GM21381 (cell line): ENCODE measurements around the gene SLC22A5.
A peak's percentile ranks its signal among the peaks of the same experiment; 100 is the strongest.
"Not testable (repeated sequence)": the region's sequence is repeated elsewhere in the genome, so short reads cannot be mapped to it uniquely, and the experiment has no call there.

Experiments used
- ATAC-seq: cut with Tn5 transposase; IDR thresholded peaks from one replicate; pipeline ENCODE4 v1.9.1; 2021; ENCODE audit warnings: mild to moderate bottlenecking, moderate library complexity; ENCODE audit not compliant: unreplicated experiment

The SLC22A5 gene

DNA sequence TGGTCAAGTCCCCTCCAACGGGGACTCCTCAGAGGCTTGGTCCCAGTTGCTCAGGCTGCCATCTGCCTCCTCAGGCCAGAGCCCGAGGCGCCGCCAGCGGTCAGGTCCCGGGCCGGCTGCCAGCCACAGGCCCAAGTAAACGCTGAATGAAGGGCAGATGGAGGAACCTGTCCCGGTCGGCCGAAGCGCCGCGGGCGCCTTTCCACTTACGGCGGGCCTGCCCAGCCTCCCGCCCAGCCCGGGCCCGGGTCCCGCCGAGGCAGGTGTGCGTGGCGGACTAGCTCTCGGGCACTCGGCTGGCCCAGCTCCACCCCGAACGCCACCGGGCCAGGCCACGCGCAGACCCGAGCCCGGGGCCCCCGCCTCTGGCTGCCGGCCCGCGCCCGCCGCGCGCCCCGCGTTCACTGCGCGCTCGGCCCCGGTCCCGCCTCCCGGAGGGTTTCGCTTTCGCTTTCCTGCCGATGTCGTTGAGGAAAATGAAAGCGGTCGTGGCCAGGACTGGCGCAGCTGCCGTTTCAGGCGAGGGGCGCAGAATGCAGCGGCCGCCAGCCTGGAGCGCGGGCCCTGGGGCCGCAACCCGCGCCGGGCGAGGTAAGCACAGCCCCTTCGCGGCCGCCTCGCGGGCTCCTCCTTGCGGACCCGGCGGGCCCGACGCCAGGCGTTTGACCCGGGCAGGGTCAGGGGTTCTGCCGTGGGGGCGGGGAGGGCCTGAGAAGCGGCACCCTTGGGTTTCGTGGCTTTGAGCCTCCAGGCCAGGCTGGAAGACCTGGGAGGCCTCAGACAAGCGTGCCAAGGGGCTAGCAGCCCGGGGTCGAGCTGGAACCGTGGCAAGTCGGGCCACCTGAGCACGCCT is 41.2 kb downstream of the SLC22A5 start:
- ATAC-seq, result peak; percentile 68

- ATAC-seq, result peak; percentile 6
These were observed 41.9 kb downstream of the SLC22A5 start for GRCh38 chr5:132411304-132412013.

DNA sequence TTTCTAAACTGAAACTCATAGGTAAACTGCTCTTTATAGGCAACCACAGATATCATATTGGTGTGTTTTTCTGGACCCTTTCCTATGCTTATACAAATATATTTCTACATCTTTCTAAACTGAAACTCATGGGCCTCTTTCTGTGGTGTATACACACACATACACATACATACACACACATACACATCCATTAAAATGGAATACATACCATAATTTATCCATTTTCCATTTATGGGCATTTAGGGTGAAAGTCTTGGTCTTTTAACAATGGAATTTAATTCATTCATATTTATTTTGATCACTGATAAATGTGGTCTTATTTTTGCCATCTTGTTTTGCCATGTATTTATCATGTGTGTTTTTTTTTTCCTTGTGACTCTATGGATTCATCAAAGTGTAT is 44.1 kb downstream of the SLC22A5 start:
- no peak for ATAC-seq

DNA sequence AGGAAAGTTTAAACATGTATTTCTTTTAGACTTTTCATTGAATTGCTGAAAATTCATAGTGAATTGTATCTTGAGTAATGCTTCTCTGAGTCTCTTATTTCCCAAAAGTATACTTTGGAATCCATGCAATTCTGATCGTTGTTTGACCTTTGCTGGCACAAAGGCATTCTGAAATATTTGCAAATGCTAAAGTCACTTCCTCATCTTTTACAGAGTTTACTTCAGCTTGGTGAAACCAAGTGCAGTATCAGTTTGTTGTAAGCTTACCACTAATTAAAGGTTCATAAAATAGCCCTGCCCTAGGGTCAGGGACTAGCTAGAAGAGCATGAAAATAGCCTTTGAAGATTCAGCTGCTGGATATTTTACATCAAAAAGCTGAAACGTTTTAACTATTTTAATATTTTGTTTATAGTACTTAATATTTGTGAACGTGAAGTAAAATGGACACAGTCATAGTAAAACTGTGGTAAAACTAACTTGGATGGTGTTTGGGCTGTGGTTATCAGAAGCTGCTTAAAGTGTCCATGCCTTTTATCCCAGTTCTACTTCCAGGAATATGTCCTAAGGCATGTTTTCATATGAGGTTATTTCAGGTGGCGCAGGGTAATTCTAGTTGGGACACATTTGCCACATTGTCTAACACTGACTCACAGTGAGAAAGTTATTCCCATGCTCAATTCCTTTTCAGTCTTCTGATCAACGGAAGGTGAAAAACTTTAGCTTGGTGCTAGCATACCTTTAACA is 45.3 kb downstream of the SLC22A5 start:
- ATAC-seq, result no peak

DNA sequence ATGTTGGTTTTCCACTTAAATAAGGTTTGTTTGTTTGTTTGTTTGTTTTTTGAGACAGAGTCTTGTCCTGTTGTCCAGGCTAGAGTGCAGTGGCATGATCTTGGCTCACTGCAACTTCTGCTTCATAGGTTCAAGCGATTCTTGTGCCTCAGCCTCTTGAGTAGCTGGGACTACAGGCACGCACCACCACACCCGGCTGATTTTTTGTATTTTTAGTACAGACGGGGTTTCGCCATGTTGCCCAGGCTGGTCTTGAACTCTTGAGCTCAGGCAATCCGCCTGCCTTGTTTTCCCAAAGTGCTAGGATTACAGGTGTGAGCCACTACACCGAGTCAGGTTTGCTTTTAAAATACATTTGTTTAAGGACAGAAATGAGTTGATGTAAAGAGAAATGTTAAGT is 46.0 kb downstream of the SLC22A5 start:
- ATAC-seq, result not testable (repeated sequence)

- ATAC-seq, result no peak
These were observed 46.9 kb downstream of the SLC22A5 start for GRCh38 chr5:132416306-132417009.

- ATAC-seq, result no peak
These were observed 47.5 kb downstream of the SLC22A5 start for GRCh38 chr5:132417010-132417439.

- no peak for ATAC-seq
These were observed 48.0 kb downstream of the SLC22A5 start for GRCh38 chr5:132417461-132417860.

GRCh38 chr5:132417889-132418485 is 48.5 kb downstream of the SLC22A5 start:
- ATAC-seq, result no peak

- no peak for ATAC-seq
These were observed 49.4 kb downstream of the SLC22A5 start for GRCh38 chr5:132418881-132419280.

DNA sequence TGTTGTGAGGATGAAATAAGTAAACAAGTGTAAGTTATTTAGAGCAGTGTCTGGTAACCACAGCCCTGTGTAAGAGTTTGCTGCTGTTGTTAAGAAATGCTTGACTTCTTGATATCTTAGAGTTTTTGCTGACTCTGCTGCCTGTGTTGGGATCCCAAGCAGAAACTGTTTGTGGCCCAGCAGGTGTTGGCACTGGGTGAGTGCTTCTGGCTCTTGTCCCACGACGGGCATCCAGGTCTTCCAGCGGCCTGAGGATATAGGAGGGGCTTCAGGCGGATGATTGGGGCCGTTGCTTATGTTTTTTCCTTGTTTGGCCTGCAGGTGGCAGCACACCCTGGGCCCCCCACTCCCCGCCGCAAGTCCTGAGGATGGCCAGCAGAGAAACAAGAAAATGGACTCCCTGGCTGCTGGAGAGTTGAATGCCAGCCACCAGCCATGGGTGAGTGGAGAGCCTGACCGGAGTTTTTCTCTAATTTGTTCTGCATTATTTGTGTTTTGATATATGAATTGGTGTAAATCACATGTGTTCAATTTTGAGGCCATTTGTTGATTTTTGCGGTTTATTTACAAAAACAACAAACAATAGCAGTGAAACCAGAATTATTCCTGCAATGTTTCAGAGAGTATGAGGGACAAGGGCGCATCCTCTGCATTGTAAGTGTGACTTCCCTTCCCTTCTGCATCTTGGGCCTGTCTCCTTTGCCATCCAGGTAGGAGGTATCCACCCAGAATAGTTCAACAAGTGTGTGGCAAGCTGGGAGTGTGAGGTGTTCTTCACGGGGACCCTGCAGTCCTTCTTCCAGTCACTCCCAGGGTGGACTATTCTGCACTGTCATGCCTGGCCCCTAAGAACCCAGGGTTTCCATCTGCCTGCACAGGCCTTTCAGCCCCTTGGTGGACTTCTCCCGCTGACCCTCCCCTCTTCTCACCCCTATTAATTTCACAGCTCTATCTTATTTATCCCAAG is 50.3 kb downstream of the SLC22A5 start:
- no peak for ATAC-seq

GRCh38 chr5:132420706-132421272 is 51.3 kb downstream of the SLC22A5 start:
- ATAC-seq, result no peak

- no peak for ATAC-seq
These were observed 52.0 kb downstream of the SLC22A5 start for GRCh38 chr5:132421462-132421861.

DNA sequence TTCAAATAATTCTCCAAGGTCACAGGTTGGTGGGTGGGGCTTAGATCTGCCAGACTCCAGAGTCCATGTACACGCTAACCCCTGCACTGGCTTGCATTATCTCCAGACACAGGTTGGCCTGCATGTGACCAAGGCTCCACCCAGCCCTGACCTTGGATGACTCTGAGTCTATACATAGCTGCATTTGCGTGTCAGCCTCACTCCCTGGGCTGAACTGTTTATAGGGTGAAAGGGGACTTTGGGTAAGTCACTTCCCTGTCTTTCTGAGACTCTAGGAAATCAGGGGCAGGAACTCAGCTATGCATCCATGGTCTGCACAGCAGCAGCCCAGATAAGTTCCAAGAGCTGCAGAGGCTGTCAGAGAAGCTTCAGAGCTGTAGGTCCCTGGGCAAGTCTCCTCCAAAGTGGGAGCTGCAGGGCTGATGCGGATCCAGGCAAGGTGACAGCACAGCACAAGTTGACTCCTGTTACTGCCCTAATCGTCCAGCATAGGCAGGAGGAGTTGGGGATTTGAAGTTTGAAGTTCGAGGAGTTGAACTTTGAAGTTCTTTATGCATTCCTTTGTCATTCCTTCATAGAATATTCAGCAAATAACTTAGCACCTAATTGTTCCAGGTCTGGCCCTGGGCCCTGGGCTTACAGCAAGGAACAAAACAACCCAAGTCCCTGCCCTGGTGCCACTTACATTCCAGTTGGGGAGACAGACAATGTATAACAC is 53.4 kb downstream of the SLC22A5 start:
- no peak for ATAC-seq

GRCh38 chr5:132423438-132423898 is 54.0 kb downstream of the SLC22A5 start:
- ATAC-seq, result no peak

DNA sequence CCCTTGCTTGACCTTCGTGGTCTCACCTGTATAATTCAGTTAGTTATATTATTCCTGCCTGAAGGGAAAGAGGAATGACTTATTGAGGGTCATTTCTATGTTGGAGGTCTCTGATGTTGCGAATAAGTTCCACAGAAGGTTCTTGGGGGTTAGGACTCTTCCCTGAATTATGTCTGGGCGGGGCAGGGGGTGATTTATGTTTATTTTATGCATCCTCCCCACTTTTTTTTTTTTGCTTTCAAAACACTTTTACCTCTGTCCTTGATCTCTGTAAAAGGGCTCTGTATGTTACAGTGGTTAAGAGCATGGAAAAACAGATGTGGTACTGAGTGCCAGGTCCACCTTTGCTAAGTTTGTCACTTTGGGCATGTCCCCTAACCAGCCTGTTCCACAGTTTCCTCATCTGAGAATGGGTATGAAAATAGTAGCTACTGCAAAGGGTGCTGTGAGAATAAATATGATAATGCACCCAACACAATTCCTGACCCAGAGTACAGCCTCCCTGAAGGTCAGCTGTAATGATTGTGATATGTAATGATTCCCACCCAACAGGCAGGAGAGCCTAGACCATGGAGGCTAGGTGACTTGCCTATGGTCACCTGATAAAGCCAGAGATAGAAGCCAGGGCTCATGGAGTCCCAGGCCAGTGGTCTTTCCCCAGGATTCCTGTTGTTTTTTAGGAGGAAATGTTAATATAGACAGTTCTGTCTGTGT is 54.8 kb downstream of the SLC22A5 start:
- ATAC-seq, result no peak
